Stimulated activated naive CD8-positive, alpha-beta T cell treated with anti-CD3 and anti-CD28 coated beads, Interleukin-15, amount 100 ng/mL, for 72 hours (primary cell): ENCODE measurements around the gene DAPL1.
"Not testable (repeated sequence)": the region's sequence is repeated elsewhere in the genome, so short reads cannot be mapped to it uniquely, and the experiment has no call there.

ENCODE experiments used
- ATAC-seq: fragments of 150-1000 bp; cut with Tn5 transposase; 2 replicates; pipeline ENCODE4 v1.10.0; 2021; ENCODE audit warnings: mild to moderate bottlenecking, moderate library complexity
- DNase-seq, 2 donors: peaks; one replicate each; pipeline ENCODE4 v3.0.0; 2021 to 2022
- H3K27ac Mint-ChIP-seq, 2 donors: one replicate each; pipeline ENCODE4 v1.8.0; 2022; ENCODE audit warnings: mild to moderate bottlenecking in 2 of 2, mixed read lengths in 2 of 2, moderate library complexity in 2 of 2
- H3K27me3 Mint-ChIP-seq: one replicate; pipeline ENCODE4 v1.8.0; 2022; ENCODE audit warnings: mixed read lengths
- H3K4me1 Mint-ChIP-seq: one replicate; pipeline ENCODE4 v1.8.0; 2022; ENCODE audit warnings: mild to moderate bottlenecking, mixed read lengths
- H3K4me3 Mint-ChIP-seq, 2 donors: one replicate each; pipeline ENCODE4 v1.8.0; 2022; ENCODE audit warnings: mild to moderate bottlenecking in 2 of 2, mixed read lengths in 2 of 2, moderate library complexity in 1 of 2
- H3K9me3 Mint-ChIP-seq, 2 donors: one replicate each; pipeline ENCODE4 v1.8.0; 2022; ENCODE audit warnings: mixed read lengths in 2 of 2

Gene DAPL1

DNA sequence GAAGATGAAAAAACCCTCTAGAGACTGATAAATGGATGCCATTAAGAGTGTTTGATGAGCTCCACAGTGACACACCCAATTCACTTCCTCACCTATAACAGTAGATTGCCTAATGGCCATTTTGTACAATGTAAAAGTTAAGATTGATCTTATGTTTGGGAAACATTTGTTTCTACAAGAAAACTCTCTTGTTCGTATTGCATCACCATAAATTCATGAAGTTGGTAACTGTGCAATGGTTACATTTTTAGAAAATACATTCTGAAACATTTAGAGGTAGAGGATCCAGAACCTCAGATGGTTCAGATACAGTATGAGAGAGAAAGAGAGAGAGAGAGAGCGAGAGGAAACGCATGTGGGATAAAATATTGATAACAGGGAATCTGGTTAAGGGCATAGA, 31.8 kb downstream of the DAPL1 start:
- H3K9me3 Mint-ChIP-seq = no peaks in the 10 kb centered on the region
- peaks cover 8% of the 10 kb centered on the region for H3K27me3 Mint-ChIP-seq
- ATAC-seq = no peak
- H3K27ac Mint-ChIP-seq = no peak overlapping the region
- no peak for DNase-seq
- H3K4me3 Mint-ChIP-seq = no peak overlapping the region
- no peaks in the 10 kb centered on the region for H3K4me1 Mint-ChIP-seq

DNA sequence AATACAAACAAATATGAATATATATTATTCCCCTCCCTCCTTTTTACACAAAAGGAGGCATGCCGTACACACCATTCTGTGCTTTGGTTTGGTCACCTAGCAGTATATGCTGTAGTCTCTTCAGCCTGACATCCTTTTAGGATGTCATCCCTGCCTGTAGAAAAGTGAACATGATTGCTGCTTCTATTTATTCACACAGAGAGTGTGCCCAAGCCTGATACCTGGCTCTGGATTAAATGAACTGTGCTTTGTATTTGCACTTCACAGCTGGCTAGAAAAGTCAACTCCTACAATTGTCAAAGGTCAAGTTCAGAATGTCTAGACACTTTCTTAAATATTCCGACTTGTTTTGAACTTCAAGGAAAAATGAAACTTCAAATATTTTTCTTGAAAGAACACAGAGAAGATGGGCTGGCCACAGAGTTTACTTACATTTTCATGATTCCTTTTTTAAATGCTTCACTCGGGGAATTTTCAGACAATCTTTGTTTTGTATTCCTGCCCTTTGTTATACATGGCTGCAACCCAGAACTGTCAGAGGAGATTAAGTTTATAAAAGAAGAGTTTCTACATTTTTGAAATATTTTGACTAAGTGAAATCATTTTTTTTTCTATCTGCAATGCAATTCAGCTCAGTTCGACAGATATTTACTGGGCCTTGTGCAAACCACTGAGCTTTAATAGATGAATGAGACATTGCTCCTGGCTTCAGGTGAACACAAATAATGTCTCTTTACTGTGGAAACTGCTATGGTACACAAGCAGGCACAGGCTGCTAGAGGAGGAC, 33.5 kb downstream of the DAPL1 start:
- Mint-ChIP-seq H3K9me3 (no peaks in the 10 kb centered on the region), H3K4me3 (no peak overlapping the region), H3K27me3 (peaks cover 8% of the 10 kb centered on the region), H3K27ac (no peak overlapping the region), H3K4me1 (no peaks in the 10 kb centered on the region)
- DNase-seq (no peak), ATAC-seq (no peak)

DNA sequence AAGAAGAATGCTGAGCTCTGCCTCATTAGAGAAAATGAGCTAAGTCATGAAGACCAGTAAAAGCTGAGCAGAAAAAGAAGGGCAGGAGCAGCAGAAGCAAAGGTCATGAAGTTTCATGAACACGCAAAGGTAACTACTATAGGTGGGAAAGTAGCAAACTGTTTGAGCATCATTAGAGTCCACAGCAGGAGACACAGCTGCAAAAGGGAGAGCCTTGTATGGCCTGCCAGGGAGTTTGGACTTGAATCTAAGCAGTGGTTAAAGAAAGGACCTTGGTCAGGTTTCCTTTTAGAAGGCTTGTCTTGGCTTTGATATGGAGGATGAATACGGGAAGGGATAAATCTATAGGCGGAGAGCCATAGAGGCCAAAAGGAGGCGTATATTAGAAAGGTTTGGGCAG, 34.0 kb downstream of the DAPL1 start:
- Mint-ChIP-seq H3K27me3 (peaks cover 8% of the 10 kb centered on the region), H3K4me3 (no peak overlapping the region), H3K4me1 (no peaks in the 10 kb centered on the region), H3K9me3 (no peaks in the 10 kb centered on the region), H3K27ac (no peak overlapping the region)
- DNase-seq (no peak), ATAC-seq (no peak)

DNA sequence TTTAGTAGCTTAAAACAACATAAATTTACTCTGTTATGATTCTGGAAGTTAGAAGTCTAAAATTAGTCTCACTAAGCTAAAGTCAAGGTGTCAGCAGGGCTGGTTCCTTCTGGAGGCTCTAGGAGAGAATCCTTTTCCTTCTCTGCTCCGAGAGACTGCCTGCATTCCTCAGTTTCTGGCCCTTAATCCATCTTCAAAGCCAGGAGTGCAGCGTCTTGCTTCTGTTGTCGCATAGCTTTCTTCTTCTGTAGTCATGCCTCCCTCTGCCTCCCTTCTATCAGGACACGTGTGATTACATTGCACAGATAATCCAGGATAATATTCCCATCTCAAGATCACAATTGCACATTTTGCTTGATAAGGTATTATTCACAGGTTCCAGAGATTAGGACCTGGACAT, 35.1 kb downstream of the DAPL1 start:
- Mint-ChIP-seq H3K9me3 (no peaks in the 10 kb centered on the region), H3K4me3 (no peak overlapping the region), H3K27ac (no peak overlapping the region), H3K27me3 (peaks cover 8% of the 10 kb centered on the region), H3K4me1 (no peaks in the 10 kb centered on the region)
- no peak for ATAC-seq
- DNase-seq = no peak

DNA sequence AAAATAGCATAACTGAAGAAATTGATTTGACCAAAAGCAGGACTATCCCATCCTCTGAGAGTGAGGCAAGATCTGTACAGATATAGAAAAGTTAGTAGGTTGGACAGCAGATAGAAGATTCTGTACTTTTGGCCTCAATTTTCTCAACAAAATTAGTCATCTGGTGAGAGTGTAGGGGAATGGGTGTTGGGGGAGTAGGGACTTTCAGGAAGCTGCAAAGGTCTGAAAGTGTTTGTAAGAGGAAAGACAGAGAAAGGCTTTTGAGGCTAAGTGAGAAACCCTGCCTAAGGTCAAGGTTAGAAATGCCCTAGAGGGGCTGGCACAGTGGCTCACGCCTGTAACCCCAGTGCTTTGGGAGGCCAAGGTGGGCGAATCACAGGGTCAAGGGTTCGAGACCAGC, 40.3 kb downstream of the DAPL1 start:
- DNase-seq (no peak), ATAC-seq (no peak)
- no peaks in the 10 kb centered on the region for H3K27me3 Mint-ChIP-seq
- H3K27ac Mint-ChIP-seq = no peak overlapping the region
- H3K4me1 Mint-ChIP-seq = no peaks in the 10 kb centered on the region
- no peak overlapping the region for H3K4me3 Mint-ChIP-seq
- H3K9me3 Mint-ChIP-seq = no peaks in the 10 kb centered on the region

DNA sequence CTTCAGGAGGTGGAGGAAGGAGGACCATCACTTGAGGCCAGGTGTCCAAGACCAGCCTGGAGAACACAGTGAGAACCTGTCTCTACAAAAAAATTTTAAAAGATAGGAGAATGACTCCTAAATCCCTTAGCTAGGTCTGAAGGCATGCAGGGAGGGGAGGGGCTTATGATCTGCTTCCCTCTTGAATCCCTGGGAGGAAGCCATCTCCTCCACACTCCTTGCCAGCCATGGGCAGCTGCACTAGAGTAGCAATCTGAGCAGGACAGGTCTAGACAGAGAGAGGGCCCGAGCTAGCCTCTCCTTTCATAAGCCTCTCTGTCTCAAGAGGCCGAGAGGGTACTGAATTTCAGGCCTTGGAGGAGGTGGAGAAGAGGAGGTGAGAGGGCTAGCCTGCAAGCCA, 42.5 kb downstream of the DAPL1 start:
- DNase-seq (no peak), ATAC-seq (no peak)
- Mint-ChIP-seq H3K27ac (no peak overlapping the region), H3K27me3 (no peaks in the 10 kb centered on the region), H3K4me3 (no peak overlapping the region), H3K9me3 (no peaks in the 10 kb centered on the region), H3K4me1 (no peaks in the 10 kb centered on the region)

DNA sequence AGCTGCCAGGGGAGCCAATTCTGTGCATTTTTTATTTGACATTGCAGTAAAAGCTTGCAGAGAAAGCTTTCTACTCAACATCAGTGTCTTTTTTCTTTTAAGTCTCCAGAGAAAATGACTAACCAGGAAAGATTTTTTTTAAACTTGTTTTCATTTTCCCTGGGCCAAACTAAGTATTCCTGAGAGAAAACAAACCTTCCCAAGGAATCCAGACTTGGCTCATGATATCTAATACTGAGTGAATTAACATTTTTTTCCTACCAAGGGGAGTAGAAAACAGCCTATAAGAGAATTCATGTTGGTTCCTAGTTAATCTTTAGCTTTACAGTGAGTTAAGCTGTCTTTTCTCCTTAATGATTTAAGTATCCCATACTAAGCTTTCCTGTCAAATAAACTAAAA, 46.7 kb downstream of the DAPL1 start:
- Mint-ChIP-seq H3K27me3 (peaks cover 8% of the 10 kb centered on the region), H3K27ac (no peak overlapping the region), H3K4me3 (no peak overlapping the region), H3K4me1 (no peaks in the 10 kb centered on the region), H3K9me3 (no peaks in the 10 kb centered on the region)
- DNase-seq (no peak), ATAC-seq (no peak)

DNA sequence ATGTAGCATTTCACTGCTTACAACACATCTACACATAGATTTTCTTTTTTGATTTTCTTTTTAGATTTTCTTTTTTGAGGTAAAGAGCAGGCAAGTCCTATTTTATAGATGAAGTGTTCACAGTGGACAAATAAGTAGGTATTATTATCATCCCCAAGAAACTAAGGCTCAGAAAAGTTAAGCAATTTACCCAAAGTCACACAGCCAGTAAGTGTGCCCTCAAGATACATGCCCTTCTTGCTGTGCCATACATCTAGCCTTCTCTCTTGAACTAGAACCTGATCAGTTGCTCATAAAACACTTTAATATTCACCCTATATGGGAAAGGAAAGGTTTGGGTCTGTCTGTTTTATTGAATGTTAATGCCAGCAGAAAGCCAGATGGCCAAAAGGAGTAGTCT, 50.3 kb downstream of the DAPL1 start:
- no peak overlapping the region for H3K27ac Mint-ChIP-seq
- H3K27me3 Mint-ChIP-seq = peaks cover 8% of the 10 kb centered on the region
- H3K4me1 Mint-ChIP-seq = no peaks in the 10 kb centered on the region
- H3K4me3 Mint-ChIP-seq = no peak overlapping the region
- no peaks in the 10 kb centered on the region for H3K9me3 Mint-ChIP-seq
- DNase-seq = no peak
- no peak for ATAC-seq

DNA sequence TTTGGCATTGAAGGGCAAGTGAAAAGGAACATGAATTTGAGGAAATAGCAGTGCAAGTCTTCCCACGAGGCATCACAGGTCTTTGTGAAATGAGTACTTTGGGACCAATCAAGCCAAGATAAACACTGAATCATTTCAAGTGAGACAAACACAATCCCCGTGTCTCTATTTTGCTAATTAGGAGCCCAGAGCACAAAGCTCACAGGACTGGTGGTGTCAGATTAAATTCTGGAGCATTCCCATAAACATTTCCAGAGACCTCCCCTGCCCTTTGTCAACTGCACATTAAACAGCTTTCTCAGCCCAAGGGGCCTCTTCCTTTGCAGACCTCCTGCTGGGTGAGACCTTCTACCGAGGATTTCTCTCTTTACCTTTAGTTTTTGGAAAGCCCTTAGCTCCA, 50.7 kb downstream of the DAPL1 start:
- DNase-seq (no peak), ATAC-seq (no peak)
- no peak overlapping the region for H3K4me3 Mint-ChIP-seq
- no peak overlapping the region for H3K27ac Mint-ChIP-seq
- H3K9me3 Mint-ChIP-seq = no peaks in the 10 kb centered on the region
- H3K27me3 Mint-ChIP-seq = peaks cover 8% of the 10 kb centered on the region
- no peaks in the 10 kb centered on the region for H3K4me1 Mint-ChIP-seq

DNA sequence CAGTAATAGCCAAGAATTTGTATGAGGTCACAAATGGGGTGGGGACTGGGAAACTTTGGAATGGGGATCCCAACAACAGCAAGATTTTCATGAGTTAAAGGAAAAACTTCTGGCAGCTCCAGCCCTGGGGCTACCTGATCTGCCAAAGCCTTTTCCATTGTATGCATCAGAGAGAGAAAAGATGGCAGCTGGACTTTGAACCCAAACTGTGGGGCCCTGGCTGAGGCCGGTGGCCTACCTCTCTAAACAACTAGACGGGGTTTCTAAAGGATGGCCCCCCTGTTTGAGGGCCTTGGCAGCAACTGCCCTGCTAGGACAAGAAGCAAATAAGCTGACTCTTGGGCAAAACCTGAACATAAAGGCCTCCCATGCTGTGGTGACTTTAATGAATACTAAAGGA, 52.4 kb downstream of the DAPL1 start:
- H3K4me3 Mint-ChIP-seq, H3K4me1 Mint-ChIP-seq, ATAC-seq, H3K27me3 Mint-ChIP-seq, H3K27ac Mint-ChIP-seq, DNase-seq, H3K9me3 Mint-ChIP-seq: not testable (repeated sequence)

DNA sequence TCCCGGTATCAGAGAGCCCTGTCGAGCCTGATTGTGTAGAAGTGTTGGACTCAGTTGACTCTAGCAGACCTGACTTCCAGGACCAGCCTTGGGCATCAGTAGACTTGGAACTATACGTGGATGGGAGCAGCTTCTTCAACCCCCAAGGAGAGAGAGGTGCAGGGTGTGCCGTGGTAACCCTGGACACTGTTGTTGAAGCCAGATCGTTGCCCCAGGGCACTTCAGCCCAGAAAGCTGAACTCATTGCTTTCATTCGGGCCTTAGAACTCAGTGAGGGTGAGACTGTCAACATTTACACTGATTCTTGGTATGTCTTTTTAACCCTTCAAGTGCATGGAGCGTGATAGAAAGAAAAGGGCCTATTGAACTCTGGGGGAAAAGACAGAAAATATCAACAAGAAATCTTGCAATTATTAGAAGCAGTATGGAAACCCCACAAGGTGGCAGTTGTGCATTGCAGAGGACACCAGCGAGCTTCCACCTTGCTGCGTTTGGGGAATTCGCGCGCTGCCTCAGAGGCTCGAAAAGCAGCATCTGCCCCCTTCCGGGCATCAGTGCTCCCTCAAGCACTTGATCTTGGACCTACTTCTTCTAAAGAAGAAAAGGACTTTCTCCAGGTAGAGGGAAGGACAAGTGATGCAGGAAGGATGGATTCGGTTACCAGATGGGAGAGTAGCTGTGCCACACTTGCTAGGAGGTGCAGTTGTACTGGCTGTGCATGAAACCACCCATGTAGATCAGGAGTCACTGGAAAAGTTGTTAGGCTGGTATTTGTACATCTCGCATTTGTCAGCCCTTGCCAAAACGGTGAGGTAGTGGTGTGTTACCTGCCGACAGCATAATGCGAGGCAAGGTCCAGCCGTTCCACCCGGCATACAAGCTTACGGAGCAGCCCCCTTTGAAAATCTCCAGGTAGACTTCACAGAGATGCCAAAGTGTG, 53.2 kb downstream of the DAPL1 start:
- not testable (repeated sequence) for ATAC-seq, DNase-seq, H3K9me3 Mint-ChIP-seq, H3K4me3 Mint-ChIP-seq, H3K27me3 Mint-ChIP-seq, H3K4me1 Mint-ChIP-seq
- H3K27ac Mint-ChIP-seq = peak overlapping the region in 1 of 2 donors; percentile 13

DNA sequence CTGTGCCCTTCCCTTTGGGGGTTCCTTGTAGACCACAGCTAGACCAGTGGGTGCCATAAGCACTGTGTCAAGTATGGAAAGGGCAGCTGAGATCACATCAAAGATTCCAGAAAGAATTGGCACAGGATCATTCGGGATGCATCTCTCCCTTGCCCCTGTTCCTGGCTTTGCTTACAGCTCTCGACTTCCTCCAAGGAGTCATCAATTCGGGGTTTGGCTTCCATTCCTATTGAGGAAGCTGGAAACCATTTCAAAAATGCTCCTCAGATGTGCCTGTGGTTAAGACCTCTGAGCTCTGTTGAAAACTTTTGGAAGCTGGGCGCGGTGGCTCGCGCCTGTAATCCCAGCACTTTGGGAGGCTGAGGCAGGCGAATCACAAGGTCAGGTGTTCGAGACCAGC, 65.1 kb downstream of the DAPL1 start:
- H3K27me3 Mint-ChIP-seq, H3K4me1 Mint-ChIP-seq: not testable (repeated sequence)

DNA sequence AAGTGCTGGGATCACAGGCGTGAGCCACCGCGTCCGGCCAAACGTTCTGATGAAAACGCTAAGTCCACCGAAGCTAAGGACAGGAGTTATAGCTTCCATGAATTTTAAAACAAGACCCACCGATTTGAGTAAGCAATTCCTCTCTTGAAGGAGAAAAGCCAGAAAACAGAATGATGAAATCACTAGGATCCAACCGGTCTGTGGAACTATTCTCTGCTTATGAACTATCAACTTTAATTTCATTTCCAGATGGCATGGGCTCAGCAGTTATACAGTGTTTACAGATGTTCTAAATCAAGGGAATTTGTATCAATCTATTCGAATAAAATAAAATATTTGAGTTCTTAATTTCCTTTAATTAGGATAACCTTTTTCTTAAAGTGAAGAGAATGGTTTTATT, 66.5 kb downstream of the DAPL1 start:
- H3K4me3 Mint-ChIP-seq, H3K4me1 Mint-ChIP-seq, H3K27ac Mint-ChIP-seq, DNase-seq, H3K9me3 Mint-ChIP-seq, ATAC-seq, H3K27me3 Mint-ChIP-seq: not testable (repeated sequence)

More for the DNA sequence above, 65.1 kb downstream of the DAPL1 start:
- ATAC-seq, H3K4me3 Mint-ChIP-seq, H3K27ac Mint-ChIP-seq, DNase-seq, H3K9me3 Mint-ChIP-seq: not testable (repeated sequence)

DNA sequence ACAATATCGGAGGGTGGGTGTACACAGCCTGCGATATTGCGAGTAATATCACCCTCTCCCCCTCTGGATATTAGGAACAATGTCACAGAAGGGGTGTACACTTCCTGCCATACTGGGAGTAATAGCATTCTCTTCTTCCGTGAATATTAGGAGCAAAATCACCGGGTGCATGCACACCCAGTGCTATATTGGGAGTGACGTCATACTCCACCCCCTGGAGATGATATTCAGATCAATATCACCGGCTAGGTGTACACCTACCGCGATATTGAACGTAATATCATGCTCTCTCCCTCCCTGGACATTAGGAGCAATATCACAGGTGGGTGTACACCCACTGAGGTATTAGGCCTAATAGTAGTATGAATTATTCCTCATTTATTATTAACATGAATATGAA, 70.4 kb downstream of the DAPL1 start:
- not testable (repeated sequence) for H3K27ac Mint-ChIP-seq, H3K27me3 Mint-ChIP-seq, H3K4me1 Mint-ChIP-seq, ATAC-seq, DNase-seq, H3K4me3 Mint-ChIP-seq, H3K9me3 Mint-ChIP-seq
